Activated effector memory CD4-positive, alpha-beta T cell treated with Interleukin-2 at 50 U/mL for 16 hours (primary cell): ENCODE results near the gene MACROD2.

ENCODE experiments used
- DNase-seq: peaks from one replicate; pipeline ENCODE4 v3.0.0-alpha.2; 2020

Gene MACROD2

DNA sequence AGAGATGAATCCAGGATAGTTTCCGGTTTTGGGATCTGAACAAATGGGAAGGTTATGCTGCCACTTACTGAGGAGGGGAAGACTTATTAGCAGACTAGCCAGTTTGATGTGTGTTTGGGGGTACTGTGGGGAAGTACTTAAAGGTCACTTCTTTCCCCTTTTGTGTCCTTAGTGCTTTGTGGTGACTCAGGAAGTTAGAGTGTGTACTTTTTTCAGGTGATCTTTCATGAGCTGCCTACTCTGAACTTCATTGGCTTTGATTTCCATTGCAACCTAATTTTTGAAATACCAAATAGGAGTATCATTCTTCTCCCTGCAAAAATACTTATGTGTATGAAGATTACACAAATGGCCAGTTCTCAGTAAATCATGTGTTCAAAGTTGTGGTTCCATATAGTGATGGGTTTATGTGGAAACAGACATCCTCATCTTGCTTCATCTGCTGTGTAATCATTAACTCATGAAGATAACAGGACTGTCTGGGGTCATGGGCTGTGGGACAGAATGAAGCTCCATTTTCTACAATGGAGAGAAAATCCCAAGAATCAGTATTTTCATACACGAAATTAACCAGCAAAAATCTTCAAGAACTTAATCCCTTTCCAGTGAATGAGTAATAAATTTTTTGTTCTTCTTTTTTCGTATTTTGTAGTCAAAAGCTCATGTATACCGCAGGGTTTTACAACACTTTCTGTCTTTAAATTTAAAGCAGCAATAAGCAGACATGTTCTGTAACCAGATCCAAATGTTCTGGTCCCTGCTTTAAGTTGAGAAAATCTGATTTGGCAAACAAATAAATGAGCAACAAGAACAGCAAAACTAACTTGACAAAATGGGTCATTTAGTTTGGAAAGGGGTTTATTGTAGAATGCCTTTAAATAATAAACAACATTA, 614.3 kb downstream of the MACROD2 start:
- no peak for DNase-seq

- DNase-seq, result no peak
Observed at GRCh38 chr20:14611479-14611878, 616.2 kb downstream of the MACROD2 start.

GRCh38 chr20:14612391-14612790, 617.1 kb downstream of the MACROD2 start:
- DNase-seq, result no peak

GRCh38 chr20:14616003-14616402, 620.7 kb downstream of the MACROD2 start:
- DNase-seq, result no peak

DNA sequence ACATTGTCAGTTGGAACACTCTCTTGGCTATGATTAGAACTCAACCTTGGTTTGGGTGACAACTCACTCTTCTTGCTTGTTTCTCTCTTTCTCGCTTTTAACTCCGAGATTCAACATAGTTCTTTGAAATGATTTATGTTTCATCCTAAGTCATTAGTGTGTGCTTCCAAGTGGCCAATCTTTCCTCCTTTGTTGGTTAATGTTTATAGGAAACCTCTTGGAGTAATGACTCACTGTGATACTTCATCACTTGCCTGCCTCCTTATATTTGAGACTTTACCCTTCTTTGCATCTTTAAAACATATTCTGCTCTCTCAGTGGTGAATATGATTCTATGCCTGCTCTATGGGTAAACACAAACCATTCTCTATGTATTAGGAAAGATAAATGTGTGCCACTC, 621.8 kb downstream of the MACROD2 start:
- DNase-seq, result no peak

- no peak for DNase-seq
Observed at GRCh38 chr20:14619411-14619810, 624.1 kb downstream of the MACROD2 start.

DNA sequence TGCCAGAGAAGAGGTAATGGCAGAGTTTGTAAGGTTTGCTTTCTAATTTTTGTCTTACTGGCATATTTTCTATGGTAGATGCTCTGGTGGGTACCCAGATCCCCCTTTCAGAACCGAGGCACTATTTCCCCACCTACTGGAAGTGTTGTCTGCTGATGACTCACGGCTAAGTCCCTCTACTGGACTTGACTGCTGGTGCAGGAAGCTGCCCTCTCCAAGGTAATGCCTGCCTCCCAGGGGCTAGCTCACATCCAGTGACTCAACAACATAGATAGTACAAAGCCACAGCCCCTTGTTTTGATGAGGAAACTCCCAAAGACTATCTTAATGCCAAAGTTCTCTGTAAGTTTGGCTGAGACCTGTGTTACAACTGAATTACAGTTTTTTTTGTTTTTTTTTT, 627.5 kb downstream of the MACROD2 start:
- DNase-seq, result no peak

DNA sequence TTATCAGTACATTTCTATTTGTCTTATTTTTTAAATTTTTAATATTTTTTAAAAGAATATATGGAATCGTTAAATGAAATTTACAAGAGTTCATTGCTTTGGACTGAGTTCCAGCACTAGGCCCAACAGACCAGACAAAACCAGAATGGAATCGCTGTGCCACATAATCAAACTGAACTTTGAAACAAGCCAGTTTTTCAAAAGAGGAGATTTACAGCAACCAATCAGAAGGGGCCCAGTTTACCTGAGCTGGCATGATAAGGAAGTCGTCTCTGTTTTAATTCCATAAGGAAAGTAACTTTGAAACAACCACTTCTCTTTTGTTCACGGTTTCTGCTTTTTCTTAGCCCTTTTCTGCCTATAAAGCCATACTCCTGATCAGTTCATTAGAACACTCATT, 635.7 kb downstream of the MACROD2 start:
- DNase-seq, result no peak

- DNase-seq, result no peak
Observed at GRCh38 chr20:14632906-14633305, 637.6 kb downstream of the MACROD2 start.

DNA sequence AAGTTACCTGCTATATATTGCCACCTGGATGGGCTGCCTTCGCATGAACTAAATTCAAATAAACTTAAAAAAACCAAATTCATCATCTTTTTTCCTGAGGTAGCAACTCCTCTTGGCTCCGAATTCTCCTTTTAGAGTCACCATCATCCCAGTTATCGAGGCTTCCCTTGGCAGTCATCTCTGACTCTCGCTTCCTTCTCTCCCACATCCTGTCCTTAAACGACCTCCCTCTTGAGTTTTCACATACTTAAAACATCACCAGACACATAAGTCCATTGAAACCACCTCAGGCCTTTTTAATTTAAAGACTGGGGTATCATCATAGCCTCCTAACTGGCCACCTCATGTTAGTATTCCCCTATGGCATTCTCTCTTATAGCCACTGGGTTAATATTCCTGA, 638.2 kb downstream of the MACROD2 start:
- DNase-seq, result no peak

DNA sequence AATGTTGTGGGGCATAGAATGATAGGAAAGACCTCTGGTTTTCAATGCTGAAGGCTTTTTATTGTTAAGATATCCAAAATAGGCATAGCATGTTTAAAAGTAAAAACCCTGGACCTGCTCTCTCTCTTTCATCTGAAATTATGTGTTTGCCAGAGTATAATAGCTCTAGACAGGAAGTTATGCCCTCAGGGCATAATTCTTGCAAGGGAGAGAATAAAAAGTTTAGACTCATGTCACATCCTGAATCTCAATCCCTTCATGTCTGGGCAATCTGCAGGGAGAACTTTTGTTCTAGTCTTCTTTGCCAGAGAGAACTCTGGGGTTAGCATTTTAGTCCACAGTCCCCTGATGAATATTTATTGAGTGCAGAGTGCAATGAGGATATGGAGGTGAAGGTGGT, 639.3 kb downstream of the MACROD2 start:
- DNase-seq, result no peak

- DNase-seq, result no peak
Observed at GRCh38 chr20:14637441-14637840, 642.1 kb downstream of the MACROD2 start.

- DNase-seq, result no peak
Observed at GRCh38 chr20:14643146-14643545, 647.8 kb downstream of the MACROD2 start.

DNA sequence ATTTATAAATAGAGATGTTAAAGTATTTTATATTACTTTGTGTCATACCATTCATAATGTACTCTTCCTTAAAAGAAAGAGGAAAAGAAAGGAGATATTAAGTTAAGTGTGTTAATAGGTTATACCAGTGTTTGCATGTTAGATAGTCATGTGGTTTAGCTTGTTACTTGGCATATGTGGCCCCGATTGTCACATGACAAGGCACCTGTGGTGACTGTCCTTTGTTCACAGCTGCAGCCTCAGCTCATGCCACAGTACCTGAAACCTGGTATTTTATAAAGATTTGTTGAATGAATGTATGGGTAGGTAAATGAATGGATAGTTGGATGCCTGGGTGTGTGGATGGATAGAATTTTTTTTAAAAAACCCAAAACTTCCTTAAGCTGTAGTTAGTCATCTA, 648.2 kb downstream of the MACROD2 start:
- DNase-seq, result no peak

DNA sequence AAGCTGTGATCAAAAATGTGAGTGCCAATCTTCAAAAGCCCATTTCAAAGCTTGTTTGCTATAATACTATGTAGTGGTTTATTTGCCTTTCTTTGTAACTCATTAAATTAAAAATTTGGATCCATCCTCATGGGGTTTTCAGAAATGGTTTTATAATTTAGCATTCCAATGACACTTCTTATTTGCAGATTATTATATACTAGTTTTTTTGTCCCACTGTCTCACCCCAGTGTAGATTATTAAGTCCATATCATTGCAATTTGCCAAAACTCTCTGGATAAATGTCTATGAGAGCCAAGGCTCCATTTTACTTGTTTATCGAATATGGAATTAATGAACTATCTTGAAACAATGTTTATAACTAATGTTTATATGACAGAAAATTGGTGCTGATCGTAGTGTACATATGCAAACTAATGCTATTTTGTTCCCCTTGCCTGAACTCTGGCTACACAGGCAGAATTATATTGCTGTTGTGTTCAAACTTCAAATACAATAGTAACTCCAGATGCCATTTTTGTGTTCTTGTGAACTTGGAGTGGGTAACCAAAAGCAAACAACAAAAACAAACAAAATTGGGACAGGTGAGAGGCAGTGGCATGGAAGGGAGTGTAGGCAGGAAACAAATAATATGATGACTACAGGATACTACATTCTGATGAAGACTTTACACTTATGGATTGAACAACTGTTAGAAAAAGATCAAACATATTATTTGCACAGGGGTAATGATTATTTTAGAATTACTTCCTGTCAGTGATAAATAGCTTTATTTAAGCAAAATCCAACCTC, 649.2 kb downstream of the MACROD2 start:
- no peak for DNase-seq

DNA sequence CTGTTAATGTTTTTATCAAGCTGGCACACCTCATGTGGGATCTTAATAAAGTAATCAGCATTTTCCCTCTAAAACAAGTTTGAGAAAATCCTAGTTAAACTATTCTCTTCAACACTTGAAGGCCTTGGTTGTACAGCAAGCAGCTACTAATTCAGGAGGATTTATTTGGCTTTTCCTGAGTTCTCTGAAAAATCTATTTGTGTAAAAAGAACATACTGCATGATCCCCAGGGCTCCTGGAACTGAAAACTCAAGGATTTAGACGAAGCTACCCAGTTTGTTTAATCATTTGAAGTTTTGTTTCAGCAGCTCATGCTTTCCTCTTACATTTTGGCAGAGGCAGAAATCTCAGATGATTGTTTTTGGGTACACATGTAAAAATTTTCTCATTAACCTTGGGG, 651.7 kb downstream of the MACROD2 start:
- DNase-seq, result no peak

DNA sequence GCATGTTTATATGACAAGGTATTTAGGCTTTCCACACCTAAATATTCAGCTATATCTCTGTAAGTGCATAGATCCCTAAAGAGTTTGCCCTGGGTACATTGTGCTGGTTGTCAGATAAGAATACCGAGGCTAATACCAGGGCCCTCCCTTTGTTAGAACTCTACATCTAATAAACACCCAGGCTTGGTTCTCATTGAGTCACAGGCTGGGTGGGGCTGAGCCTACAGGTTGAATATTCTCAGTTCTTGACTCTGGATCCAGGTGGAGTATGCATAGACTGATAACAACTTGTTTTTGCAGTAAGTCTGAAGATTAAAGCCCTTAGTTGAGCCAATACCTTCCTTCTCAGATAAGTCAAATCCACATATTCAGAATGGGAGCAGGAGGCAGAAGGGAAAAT, 654.3 kb downstream of the MACROD2 start:
- no peak for DNase-seq

DNA sequence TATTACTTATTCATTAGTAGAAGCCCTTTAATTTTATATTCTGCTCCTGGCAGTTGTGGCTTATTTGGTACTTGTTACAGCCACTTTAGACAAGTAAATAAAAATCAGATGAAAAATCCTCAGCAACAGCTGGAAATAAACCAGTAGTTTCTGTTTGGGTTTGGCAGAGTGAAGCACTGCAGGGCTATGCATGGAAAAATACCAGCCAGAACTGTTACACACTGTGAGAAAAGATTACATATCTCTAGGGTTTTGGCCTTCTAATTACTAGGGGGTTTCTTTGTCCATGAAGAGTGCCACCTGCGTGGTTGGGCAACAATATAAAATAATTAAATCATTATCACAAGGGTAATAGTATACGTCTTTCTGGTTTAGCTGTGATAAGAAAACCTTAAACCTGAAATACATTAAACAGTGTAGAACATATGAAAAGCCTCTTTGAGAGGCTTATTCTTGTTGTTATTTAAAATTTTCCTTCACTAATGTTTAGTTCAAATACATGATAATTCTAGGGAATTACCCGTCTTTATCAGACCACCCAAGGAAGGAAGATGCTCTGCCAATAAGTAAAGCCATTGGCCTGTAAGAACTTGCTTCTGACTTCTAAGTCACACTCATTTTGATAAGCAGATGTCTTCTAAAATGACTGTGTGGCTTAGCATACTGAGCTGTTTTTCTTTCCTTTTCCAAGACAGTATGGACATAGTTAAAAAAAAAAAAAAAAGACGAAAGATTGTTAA, 662.1 kb downstream of the MACROD2 start:
- DNase-seq, result no peak

- no peak for DNase-seq
Observed at GRCh38 chr20:14664101-14664500, 668.8 kb downstream of the MACROD2 start.

DNA sequence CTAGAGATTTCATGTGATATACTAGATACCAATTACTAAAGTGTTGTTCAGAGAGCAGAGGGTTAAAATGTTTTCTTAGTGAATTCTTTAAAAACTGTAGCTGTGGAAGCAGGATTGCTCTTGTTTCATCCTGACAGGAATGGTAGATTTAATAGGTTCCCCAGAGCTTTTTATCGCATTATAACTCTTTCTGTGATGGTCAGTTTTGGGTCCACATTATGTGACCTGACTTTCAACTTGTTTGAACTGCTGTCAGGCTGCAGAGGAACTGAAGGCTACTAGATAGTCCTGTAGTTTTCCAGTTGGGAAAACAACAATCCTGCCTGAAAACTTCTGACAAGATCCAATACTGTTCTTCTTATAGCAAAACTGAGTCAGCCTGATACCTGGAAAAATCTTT, 671.4 kb downstream of the MACROD2 start:
- DNase-seq, result no peak

- no peak for DNase-seq
Observed at GRCh38 chr20:14667226-14667625, 671.9 kb downstream of the MACROD2 start.

GRCh38 chr20:14672066-14672465, 676.8 kb downstream of the MACROD2 start:
- DNase-seq, result no peak

GRCh38 chr20:14673164-14673563, 677.8 kb downstream of the MACROD2 start:
- DNase-seq, result no peak

DNA sequence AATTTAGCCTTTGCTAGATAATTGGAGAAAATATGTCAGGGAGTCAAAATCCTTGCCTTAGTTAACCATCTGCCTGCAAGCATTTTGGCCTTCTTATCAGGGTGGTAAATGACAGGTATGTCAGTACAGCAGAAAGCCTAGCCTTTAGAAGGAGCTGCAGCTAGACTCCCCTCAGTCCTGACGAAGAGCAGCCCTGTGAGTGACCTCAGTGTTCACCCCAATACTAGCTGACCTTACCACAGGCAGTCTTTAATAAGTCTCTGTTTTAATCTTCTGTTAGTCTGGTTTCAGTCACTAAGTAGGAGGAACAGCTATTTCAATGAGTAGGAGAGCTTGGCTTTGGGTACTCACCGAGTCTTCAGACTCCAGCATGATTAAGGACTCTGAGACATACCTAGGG, 682.1 kb downstream of the MACROD2 start:
- no peak for DNase-seq
